H1 (cell line): ENCODE data around the gene TCP11. TPM values are rescaled to one million over a fixed set of nuclear protein-coding genes. Genes with fewer than 3 reads are reported as not detected.

ENCODE experiments used
- BCL11A ChIP-seq, 2 experiments: IDR thresholded peaks; one replicate each; pipeline ENCODE4 v1.6.1; 2011; ENCODE audit warnings: low read depth in 2 of 2, low read length in 2 of 2, mild to moderate bottlenecking in 2 of 2
- EZH2 ChIP-seq: fragments of 200-600 bp; sonication (generic); IDR thresholded peaks from 2 replicates; pipeline ENCODE4 v1.7.1; 2012; ENCODE audit warnings: low read depth, mild to moderate bottlenecking, moderate library complexity, low read length, inconsistent platforms; ENCODE audit not compliant: severe bottlenecking
- POLR2AphosphoS5 ChIP-seq: IDR thresholded peaks from 2 replicates; pipeline ENCODE4 v1.6.1; 2011; ENCODE audit warnings: low read depth, low read length
- SRF ChIP-seq: IDR thresholded peaks from 2 replicates; pipeline ENCODE4 v1.6.1; 2011; ENCODE audit warnings: mild to moderate bottlenecking, low read depth, low read length, moderate library complexity
- polyA plus RNA-seq, 7 experiments: library from polyadenylated mRNA; depleted of rRNA in 3 of 7; stranded (reverse) in 5 of 7; unstranded in 2 of 7; fragments of >200 nt in 5 of 7; fragments of 200-250 nt in 2 of 7; gene quantifications; 1 replicate in 5 of 7; 2 replicates in 1 of 7; 4 replicates in 1 of 7; pipeline versions ENCODE4 v1.2.1 to v1.2.3, GENCODE V29; 2011 to 2013; ENCODE audit warnings: missing spikeins in 2 of 7, mixed read lengths in 2 of 7
- total RNA-seq: library from RNA; stranded (reverse); fragmentation: NEBNext Ultra II Directional; extraction: Animal tissue kit (Norgen Biotek cat#: 25700); gene quantifications from 2 replicates; pipeline ENCODE4 v1.2.1, GENCODE V29; 2021

TCP11 gene
- total and polyA plus RNA-seq, 2 of the 8 experiments (the other 6 are each of a cell fraction or from before 2014, with no cell fraction given), result 0.11 TPM; not detected in 1

DNA sequence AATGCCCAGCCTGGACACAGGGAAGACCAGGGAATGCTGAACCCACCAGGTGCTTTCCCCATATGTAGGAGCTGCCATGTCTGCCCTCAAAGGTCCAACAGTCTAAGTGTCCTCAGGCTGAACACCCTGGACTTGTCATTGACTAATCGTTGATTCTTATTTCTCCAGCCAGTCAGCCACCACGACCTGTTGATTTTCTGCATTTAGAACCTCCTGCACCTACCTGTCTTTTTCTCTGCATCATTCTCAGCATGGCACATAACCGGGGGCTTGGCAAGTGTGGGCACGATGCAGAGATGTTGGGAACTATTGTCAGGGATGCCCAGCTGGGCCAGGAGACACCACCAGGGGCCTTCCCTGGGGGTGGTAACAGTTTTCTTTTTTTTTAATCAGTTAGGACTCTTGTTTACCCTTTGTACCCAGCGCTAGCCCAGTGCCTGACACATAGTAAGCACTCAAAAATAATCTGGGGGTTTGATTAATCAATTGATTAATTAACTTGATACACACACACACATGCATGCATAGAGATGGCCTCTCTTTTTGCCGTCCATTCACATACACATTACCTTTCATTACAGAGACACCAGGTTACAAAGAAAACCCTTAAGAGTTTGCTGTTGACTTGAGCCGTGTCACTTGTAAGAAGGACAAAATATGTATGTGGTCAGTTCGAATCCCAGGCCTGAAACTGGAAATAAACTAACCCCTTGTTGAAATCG is 43.6 kb upstream of the TCP11 start (continued):
- no peak for TF ChIP-seq EZH2
- no peak for TF ChIP-seq SRF
- TF ChIP-seq POLR2AphosphoS5, result no peak
- no peak for TF ChIP-seq BCL11A (IDR thresholded peaks at IDR 0.05; ENCODE audit: low read depth in 2 of 2, low read length in 2 of 2)
